Activated T-helper 1 cell treated with anti-CD3 and anti-CD28 coated beads, Interleukin-2, amount 50 U/mL, for 16 hours (primary cell): ENCODE data around the gene ARHGAP9.

Experiments used
- DNase-seq, 2 donors: peaks; one replicate each; pipeline ENCODE4 v3.0.0-alpha.2; 2020; ENCODE audit warnings: low read depth in 1 of 2, low spot score in 1 of 2

ARHGAP9 gene

DNA sequence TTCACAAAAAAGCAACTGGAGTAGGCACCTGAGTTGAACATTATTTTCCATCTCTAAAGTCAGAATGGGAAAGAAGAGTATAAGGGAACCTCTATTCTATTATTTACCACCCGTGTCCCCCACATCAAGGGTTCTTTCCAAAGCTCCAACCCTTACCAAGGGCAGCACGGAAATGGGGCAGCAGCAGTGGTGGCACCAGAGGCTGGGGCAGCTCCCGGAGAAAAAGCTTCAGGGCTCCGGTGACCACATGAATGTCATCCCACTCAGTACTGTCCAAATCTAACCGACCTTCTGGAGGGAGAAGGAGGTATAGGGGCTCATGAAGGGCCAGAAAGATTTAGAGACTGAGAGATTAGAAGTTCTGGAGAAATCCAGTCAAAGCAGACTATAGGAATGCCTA is 5.8 kb downstream of the ARHGAP9 start:
- no peak for DNase-seq

- DNase-seq: no peak
Observed at GRCh38 chr12:57473392-57473791, 6.3 kb downstream of the ARHGAP9 start.

- DNase-seq: no peak
Observed at GRCh38 chr12:57472391-57472790, 7.3 kb downstream of the ARHGAP9 start.

DNA sequence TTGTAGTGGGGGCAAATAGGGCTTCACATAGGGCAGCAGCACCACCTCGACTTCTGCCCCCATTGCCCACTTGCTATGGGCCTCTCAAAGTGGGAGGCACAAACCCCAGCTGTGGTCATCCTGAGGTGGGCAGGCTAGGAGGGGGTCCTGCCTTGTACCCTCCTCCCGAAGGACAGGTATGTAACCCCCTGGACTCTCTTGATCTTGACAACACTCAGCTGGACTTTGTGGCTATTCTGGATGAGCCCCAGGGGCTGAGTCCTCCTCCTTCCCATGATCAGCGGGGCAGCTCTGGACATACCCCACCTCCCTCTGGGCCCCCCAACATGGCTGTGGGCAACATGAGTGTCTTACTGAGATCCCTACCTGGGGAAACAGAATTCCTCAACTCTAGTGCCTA is 8.0 kb downstream of the ARHGAP9 start:
- DNase-seq: no peak

DNA sequence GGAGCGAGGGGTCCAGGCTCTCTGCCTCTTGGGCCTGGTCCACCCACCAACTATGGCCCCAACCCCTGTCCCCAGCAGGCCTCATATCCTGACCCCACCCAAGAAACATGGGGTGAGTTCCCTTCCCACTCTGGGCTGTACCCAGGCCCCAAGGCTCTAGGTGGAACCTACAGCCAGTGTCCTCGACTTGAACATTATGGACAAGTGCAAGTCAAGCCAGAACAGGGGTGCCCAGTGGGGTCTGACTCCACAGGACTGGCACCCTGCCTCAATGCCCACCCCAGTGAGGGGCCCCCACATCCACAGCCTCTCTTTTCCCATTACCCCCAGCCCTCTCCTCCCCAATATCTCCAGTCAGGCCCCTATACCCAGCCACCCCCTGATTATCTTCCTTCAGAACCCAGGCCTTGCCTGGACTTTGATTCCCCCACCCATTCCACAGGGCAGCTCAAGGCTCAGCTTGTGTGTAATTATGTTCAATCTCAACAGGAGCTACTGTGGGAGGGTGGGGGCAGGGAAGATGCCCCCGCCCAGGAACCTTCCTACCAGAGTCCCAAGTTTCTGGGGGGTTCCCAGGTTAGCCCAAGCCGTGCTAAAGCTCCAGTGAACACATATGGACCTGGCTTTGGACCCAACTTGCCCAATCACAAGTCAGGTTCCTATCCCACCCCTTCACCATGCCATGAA is 8.6 kb downstream of the ARHGAP9 start:
- DNase-seq: no peak

- DNase-seq: no peak
Observed at GRCh38 chr12:57470286-57470969, 9.2 kb downstream of the ARHGAP9 start.

GRCh38 chr12:57469296-57470164 is 10.1 kb downstream of the ARHGAP9 start:
- DNase-seq: no peak

DNA sequence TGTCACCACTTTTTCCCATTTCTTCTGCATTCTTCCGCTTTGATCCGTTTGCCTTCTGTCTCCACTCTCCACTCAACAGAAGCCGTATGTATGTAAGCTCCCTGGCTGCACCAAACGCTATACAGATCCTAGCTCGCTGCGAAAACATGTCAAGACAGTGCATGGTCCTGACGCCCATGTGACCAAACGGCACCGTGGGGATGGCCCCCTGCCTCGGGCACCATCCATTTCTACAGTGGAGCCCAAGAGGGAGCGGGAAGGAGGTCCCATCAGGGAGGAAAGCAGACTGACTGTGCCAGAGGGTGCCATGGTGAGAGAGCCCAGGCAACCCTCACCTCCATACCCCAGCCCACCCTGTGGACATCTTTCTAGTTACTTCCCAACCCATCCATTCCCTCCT is 11.8 kb downstream of the ARHGAP9 start:
- no peak for DNase-seq

GRCh38 chr12:57467212-57467874 is 12.3 kb downstream of the ARHGAP9 start:
- no peak for DNase-seq

DNA sequence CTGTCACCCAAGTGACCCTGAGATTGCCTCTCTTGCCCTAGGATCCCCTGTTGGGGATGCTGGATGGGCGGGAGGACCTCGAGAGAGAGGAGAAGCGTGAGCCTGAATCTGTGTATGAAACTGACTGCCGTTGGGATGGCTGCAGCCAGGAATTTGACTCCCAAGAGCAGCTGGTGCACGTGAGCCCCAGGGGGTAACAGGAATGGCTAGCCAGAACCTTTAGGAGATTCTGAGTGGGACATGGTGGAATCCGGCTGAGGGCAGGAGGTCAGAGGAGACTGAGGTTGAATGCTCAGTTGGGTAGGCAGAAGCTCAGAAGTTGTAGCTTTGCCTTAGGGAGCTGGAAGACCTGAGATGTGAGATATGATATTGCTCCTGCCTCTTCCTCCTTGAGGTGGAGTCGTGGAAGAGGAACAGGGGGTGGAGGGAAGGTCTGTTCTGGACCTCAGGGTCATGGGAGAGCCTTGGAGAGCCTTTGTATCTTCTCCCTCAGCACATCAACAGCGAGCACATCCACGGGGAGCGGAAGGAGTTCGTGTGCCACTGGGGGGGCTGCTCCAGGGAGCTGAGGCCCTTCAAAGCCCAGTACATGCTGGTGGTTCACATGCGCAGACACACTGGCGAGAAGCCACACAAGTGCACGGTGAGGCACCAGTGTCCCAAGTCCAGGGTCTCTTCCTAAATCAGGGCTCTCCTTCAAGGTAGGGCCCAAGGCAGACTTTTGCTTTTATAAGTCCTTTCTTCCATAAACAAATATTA is 13.7 kb downstream of the ARHGAP9 start:
- DNase-seq: no peak

GRCh38 chr12:57465030-57465746 is 14.5 kb downstream of the ARHGAP9 start:
- DNase-seq: no peak

- DNase-seq: no peak
Observed at GRCh38 chr12:57464569-57464968, 15.1 kb downstream of the ARHGAP9 start.

DNA sequence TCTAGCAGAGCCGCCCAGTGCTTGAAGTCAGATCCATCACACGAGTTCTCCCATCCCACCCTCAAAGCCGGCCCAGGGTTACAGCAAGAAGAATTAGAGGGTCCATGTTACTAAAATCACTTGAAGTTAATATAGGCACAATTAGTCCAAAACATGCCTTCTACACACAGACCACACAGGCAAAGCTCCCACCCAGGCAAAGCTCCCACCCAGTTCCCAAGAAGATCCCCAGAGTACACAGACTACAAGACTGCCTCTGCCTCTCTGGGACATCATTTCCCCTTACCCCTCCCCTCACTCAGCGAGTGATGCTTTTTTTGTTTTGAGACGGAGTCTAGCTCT is 16.8 kb downstream of the ARHGAP9 start:
- DNase-seq: no peak

DNA sequence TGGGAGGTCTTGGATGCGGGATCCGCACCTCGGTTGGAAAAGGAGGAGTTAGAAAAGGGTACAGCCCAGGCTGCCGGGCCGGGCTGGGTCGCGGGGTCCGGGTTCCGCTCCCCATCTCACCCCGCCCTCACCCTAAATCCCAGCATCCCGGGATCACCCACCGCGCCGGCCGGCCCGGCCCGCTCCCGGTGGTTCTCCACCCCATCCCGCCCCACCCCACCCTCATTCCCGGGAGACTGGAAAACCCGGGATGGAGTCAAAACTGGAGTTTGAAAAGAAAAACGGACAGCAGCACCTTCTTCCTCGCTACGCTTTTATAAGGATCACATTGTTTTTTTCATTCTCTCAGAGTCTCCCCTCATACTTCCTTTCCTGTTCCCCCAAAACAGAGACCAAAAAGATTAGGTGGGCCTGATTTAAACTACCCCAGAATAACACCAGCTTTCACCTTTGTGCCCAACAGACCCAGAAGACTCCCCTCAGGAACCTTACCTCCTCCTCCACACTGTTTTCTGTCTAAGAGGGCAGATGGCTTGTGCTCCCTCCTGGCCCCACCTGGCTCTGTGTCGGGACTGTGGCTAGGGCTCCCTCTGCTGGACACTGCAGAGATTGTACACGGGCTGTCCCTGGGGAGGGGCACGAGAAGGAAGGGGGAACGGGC is 17.3 kb downstream of the ARHGAP9 start:
- DNase-seq: peak; percentile 75 to 81

DNA sequence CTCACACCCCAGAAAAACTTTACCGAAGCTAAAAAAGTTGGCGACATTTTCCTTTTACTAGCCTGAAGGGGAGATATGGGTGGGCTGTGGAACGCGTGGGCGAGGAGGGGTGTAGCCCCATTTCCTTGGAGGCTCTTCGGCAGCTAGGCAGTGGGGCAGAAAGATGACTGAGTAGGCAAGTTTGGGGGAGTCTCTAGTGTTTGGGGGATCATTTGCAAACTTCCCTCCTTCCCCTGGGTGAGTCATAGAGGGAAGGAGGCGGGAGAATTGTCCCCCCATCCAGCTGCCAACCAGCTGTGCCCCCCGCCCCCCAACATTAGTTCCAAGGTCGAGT is 17.8 kb downstream of the ARHGAP9 start:
- DNase-seq: no peak

GRCh38 chr12:57461276-57461916 is 18.3 kb downstream of the ARHGAP9 start:
- DNase-seq: no peak

- no peak for DNase-seq
Observed at GRCh38 chr12:57460841-57461275, 18.8 kb downstream of the ARHGAP9 start.

- no peak for DNase-seq
Observed at GRCh38 chr12:57460468-57460784, 19.2 kb downstream of the ARHGAP9 start.

DNA sequence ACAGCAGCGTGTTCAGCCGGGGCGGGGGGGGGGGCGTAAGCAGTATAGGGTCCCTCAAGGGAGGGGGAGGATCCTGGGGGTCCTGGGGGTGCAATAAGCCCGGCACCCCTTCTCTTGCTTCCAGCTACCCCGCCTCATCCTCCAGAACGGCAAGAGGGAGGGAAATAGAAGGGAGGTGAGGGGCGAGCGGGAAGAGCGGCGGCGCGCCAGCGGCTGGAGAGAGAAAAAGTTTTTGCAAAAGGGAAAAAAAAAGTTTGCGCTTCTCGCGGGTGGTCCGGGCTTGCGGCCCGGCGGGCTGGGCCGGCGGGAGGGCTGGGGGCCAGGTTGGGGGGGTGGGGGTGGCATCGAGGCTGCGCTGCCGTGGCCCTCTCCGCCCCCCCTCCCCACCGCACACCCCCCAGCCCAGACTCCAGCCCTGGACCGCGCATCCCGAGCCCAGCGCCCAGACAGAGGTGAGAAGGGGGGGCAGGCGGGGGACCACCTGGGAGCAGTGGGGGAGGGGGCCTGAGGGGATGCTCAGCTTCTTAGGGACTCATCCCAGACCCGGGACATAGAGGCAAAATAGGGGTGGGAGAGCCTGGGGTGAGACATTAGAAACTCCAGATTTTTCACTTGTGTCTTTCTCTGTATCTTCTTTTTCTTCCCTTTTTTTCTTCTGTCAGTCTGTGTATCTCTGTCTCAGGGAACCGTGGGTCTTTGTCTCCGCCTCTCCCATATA is 19.8 kb downstream of the ARHGAP9 start, which contains the start of gene GLI1:
GLI1 (plus strand) TSS at position 36 of the 718 bp plus-strand sequence. CDS start 3,907 bp downstream, outside the sequence.
- DNase-seq: no peak
